Measurements from ENCODE around the gene GHRHR.

DNA sequence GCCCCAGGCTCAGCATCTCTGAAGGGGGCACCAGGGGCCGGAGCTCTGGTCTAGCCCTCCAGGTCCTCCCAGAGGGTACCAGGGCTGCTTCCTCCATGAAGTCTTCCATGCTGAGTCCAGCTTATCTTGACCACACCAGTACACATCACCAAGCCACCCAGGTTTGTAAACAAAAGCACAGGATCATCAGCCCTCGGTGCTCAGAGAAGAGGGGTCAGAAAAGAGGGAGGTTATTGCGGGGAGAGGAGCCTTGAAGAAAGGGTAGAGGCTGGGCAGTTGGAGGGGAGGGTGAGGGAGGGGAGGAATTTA is 28.2 kb upstream of the GHRHR start:
- TF ChIP-seq TAF1 (IDR thresholded peaks at IDR 0.05; ENCODE audit: borderline replicate concordance, low read depth, low read length): no peak
- TF ChIP-seq, protein P1, sequence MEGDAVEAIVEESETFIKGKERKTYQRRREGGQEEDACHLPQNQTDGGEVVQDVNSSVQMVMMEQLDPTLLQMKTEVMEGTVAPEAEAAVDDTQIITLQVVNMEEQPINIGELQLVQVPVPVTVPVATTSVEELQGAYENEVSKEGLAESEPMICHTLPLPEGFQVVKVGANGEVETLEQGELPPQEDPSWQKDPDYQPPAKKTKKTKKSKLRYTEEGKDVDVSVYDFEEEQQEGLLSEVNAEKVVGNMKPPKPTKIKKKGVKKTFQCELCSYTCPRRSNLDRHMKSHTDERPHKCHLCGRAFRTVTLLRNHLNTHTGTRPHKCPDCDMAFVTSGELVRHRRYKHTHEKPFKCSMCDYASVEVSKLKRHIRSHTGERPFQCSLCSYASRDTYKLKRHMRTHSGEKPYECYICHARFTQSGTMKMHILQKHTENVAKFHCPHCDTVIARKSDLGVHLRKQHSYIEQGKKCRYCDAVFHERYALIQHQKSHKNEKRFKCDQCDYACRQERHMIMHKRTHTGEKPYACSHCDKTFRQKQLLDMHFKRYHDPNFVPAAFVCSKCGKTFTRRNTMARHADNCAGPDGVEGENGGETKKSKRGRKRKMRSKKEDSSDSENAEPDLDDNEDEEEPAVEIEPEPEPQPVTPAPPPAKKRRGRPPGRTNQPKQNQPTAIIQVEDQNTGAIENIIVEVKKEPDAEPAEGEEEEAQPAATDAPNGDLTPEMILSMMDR (IDR thresholded peaks at IDR 0.05 in 2 of 3, conservative IDR thresholded peaks at IDR 0.05 in 1 of 3; ENCODE audit: control insufficient read depth in 2 of 3, extremely low read depth in 1 of 3, insufficient read depth in 1 of 3, low read depth in 3 of 3, low read length in 3 of 3): no peak
- TF ChIP-seq POLR2AphosphoS5 (IDR thresholded peaks at IDR 0.05; ENCODE audit: low read length): no peak
- no peak for TF ChIP-seq RELA (IDR thresholded peaks at IDR 0.05; ENCODE audit: borderline replicate concordance, partially characterized antibody)
- no peak for TF ChIP-seq GABPA (IDR thresholded peaks at IDR 0.05; ENCODE audit: low read depth)
- TF ChIP-seq IKZF1 (conservative IDR thresholded peaks at IDR 0.05): no peak
- no peak for TF ChIP-seq JUND (IDR thresholded peaks at IDR 0.05; ENCODE audit: low read depth, low read length)
- TF ChIP-seq BRCA1 (IDR thresholded peaks at IDR 0.05; ENCODE audit: low read depth, low read length): no peak
- TF ChIP-seq CHD2 (IDR thresholded peaks at IDR 0.05; ENCODE audit: borderline replicate concordance, low read depth, low read length): no peak
- no peak for TF ChIP-seq RCOR1 (conservative IDR thresholded peaks at IDR 0.05; ENCODE audit: low read depth, low read length)
- TF ChIP-seq RBBP5 (conservative IDR thresholded peaks at IDR 0.05): no peak
- TF ChIP-seq, protein P2, sequence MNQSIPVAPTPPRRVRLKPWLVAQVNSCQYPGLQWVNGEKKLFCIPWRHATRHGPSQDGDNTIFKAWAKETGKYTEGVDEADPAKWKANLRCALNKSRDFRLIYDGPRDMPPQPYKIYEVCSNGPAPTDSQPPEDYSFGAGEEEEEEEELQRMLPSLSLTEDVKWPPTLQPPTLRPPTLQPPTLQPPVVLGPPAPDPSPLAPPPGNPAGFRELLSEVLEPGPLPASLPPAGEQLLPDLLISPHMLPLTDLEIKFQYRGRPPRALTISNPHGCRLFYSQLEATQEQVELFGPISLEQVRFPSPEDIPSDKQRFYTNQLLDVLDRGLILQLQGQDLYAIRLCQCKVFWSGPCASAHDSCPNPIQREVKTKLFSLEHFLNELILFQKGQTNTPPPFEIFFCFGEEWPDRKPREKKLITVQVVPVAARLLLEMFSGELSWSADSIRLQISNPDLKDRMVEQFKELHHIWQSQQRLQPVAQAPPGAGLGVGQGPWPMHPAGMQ (IDR thresholded peaks at IDR 0.05; ENCODE audit: borderline replicate concordance): no peak
- no peak for TF ChIP-seq CEBPB (IDR thresholded peaks at IDR 0.05; ENCODE audit: borderline replicate concordance in 1 of 2, low read depth in 2 of 2, low read length in 2 of 2)
- TF ChIP-seq SPI1 (IDR thresholded peaks at IDR 0.05; ENCODE audit: borderline replicate concordance, insufficient read depth, low read depth, low read length): no peak

All from GM12878 (cell line).